PC-3 (cell line): ENCODE results near the gene OTOF. TPM values are rescaled to one million over a fixed set of nuclear protein-coding genes. Genes with fewer than 3 reads are reported as not detected.

Source experiments
- ATAC-seq: fragments of 200-7000 bp; cut with Tn5 transposase; 2 replicates; pipeline ENCODE4 v1.9.1; 2020; ENCODE audit warnings: mild to moderate bottlenecking, moderate library complexity
- BruUV-seq: library from RNA; stranded (reverse); fragments of 400-500 nt; replicated peaks from 2 replicates; lab custom pipeline; 2021; lab: Mats Ljungman, UMichigan
- CTCF ChIA-PET: fragments of 300-600 bp; sonication (Branson Sonifier 250); formaldehyde crosslinking; loops from one replicate; lab custom pipeline; 2022; ENCODE audit warnings: antibody characterized with exemption; lab: Charles Lee
- POLR2A ChIA-PET: fragments of 300-600 bp; sonication (Branson Sonifier 250); formaldehyde crosslinking; loops from one replicate; lab custom pipeline; 2022; ENCODE audit warnings: antibody characterized with exemption; ENCODE audit not compliant: unreplicated experiment; lab: Charles Lee
- DNase-seq: peaks from one replicate; pipeline ENCODE4 v3.0.0-alpha.2; 2015
- H2AFZ ChIP-seq: fragments of 300-600 bp; sonication (generic); 2 replicates; pipeline ENCODE4 v1.6.0; 2016; ENCODE audit warnings: antibody characterized with exemption, low read length
- H3F3A ChIP-seq: fragments of 300-600 bp; sonication (generic); one replicate; pipeline ENCODE4 v1.6.0; 2017; ENCODE audit warnings: antibody characterized with exemption, low read length, control low read depth, mild to moderate bottlenecking; ENCODE audit not compliant: unreplicated experiment
- H3K27ac ChIP-seq: fragments of 300-600 bp; sonication (generic); 2 replicates; pipeline ENCODE4 v1.5.1; 2016; ENCODE audit warnings: mild to moderate bottlenecking, low read length
- H3K27me3 ChIP-seq: fragments of 300-600 bp; sonication (generic); 2 replicates; pipeline ENCODE4 v1.6.1; 2016; ENCODE audit warnings: low read length, mixed read lengths
- H3K36me3 ChIP-seq: fragments of 300-600 bp; sonication (generic); 2 replicates; pipeline ENCODE4 v1.6.1; 2016; ENCODE audit warnings: low read depth, mixed run types, low read length, mixed read lengths
- H3K4me1 ChIP-seq: fragments of 300-600 bp; sonication (generic); 2 replicates; pipeline ENCODE4 v1.5.1; 2016; ENCODE audit warnings: low read length; ENCODE audit not compliant: insufficient read depth
- H3K4me2 ChIP-seq: fragments of 300-600 bp; sonication (generic); 2 replicates; pipeline ENCODE4 v1.6.0; 2016; ENCODE audit warnings: low read length
- H3K4me3 ChIP-seq: fragments of 300-600 bp; sonication (generic); 2 replicates; pipeline ENCODE4 v1.5.1; 2016; ENCODE audit warnings: mild to moderate bottlenecking, low read length, mixed read lengths
- H3K79me2 ChIP-seq: fragments of 300-600 bp; sonication (generic); 2 replicates; pipeline ENCODE4 v1.6.1; 2017; ENCODE audit warnings: low read length, mixed read lengths
- H3K9ac ChIP-seq: fragments of 300-600 bp; sonication (generic); 2 replicates; pipeline ENCODE4 v1.6.0; 2016; ENCODE audit warnings: mild to moderate bottlenecking, low read length
- H3K9me2 ChIP-seq: fragments of 300-600 bp; sonication (generic); replicated peaks from 2 replicates; pipeline ENCODE4 v1.6.1; 2016; ENCODE audit warnings: mixed run types, low read length, mixed read lengths
- H3K9me3 ChIP-seq: fragments of 300-600 bp; sonication (generic); 2 replicates; pipeline ENCODE4 v1.6.1; 2016; ENCODE audit warnings: low read length, mixed read lengths
- H4K20me1 ChIP-seq: fragments of 300-600 bp; sonication (generic); 2 replicates; pipeline ENCODE4 v1.6.1; 2016; ENCODE audit warnings: low read length, mixed read lengths
- CTCF ChIP-seq: fragments of 300-600 bp; sonication (generic); conservative IDR thresholded peaks from 2 replicates; pipeline ENCODE4 v1.5.1; 2017; ENCODE audit warnings: antibody characterized with exemption, low read depth, mild to moderate bottlenecking, low read length
- EZH2 ChIP-seq: fragments of 300-600 bp; sonication (generic); IDR thresholded peaks from one replicate; pipeline ENCODE4 v1.6.1; 2017; ENCODE audit warnings: antibody characterized with exemption, mild to moderate bottlenecking, low read length; ENCODE audit not compliant: unreplicated experiment
- EZH2phosphoT487 ChIP-seq: fragments of 300-600 bp; sonication (generic); IDR thresholded peaks from 2 replicates; pipeline ENCODE4 v1.6.1; 2018; ENCODE audit warnings: mild to moderate bottlenecking, antibody characterized with exemption, low read length, borderline replicate concordance
- intact Hi-C: fragments of 100-400 bp; cut with micrococcal nuclease; formaldehyde crosslinking; loops from 2 replicates; pipeline ENCODE4 v1.9.0; 2023
- total RNA-seq: library from RNA; depleted of rRNA; stranded (reverse); fragments of >200 nt; gene quantifications from 2 replicates; pipeline ENCODE4 v1.2.3, GENCODE V29; 2014

The OTOF gene
- total RNA-seq, 1 experiment from 2014 or later: not detected

GRCh38 chr2:26444236-26444635 lies 33.7 kb downstream of the OTOF start:
- Histone ChIP-seq H3F3A (no peaks in the 10 kb centered on the region), H4K20me1 (no peaks in the 10 kb centered on the region), H3K4me2 (no peak overlapping the region), H3K36me3 (no peaks in the 10 kb centered on the region), H3K4me3 (no peak overlapping the region), H3K9me3 (no peaks in the 10 kb centered on the region), H3K27me3 (no peaks in the 10 kb centered on the region), H3K9ac (no peak overlapping the region), H3K4me1 (no peaks in the 10 kb centered on the region), H3K9me2 (no peaks in the 10 kb centered on the region), H2AFZ (no peak overlapping the region), H3K79me2 (no peaks in the 10 kb centered on the region), H3K27ac (no peak overlapping the region)
- POLR2A ChIA-PET: no interaction called here
- BruUV-seq: no TSS peak
- CTCF ChIA-PET: no interaction called here
- intact Hi-C loops: no loop called here
- ATAC-seq: no peak
- DNase-seq: no peak
- TF ChIP-seq EZH2phosphoT487 (no peak), CTCF (no peak), EZH2 (no peak)

- Histone ChIP-seq H3K9me3 (no peaks in the 10 kb centered on the region), H3K4me2 (no peak overlapping the region), H3K36me3 (no peaks in the 10 kb centered on the region), H3K27me3 (no peaks in the 10 kb centered on the region), H3K4me3 (no peak overlapping the region), H3K9ac (no peak overlapping the region), H2AFZ (no peak overlapping the region), H3K79me2 (no peaks in the 10 kb centered on the region), H3K9me2 (no peaks in the 10 kb centered on the region), H3F3A (no peaks in the 10 kb centered on the region), H3K27ac (no peak overlapping the region), H3K4me1 (no peaks in the 10 kb centered on the region), H4K20me1 (no peaks in the 10 kb centered on the region)
- no peak for ATAC-seq
- no TSS peak for BruUV-seq
- intact Hi-C loops: no loop called here
- CTCF ChIA-PET: no interaction called here
- POLR2A ChIA-PET: no interaction called here
- TF ChIP-seq EZH2 (no peak), EZH2phosphoT487 (no peak), CTCF (no peak)
- DNase-seq: no peak
Measured at GRCh38 chr2:26442707-26443106, 35.2 kb downstream of the OTOF start.

DNA sequence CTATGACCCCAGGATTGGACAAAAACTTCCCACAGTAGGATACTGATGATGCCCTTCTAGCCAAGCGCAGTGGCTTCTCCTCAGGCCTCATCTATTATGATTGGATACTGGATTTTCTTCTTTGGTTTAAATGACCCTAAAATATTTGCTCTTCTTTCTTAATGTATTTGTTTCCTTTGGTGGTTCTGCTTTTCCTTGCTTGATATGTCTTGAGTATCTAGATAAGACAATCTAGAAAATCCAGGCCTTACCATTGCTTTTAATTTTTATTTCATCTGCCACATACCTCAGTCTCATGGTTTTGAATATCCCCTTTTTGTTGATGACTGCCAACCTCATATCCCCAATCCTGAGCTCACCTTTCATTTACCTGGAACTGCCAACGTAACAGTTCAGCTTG lies 35.6 kb downstream of the OTOF start:
- no peaks in the 10 kb centered on the region for H3K9me3 ChIP-seq
- no peaks in the 10 kb centered on the region for H3K36me3 ChIP-seq
- ATAC-seq: no peak
- no peaks in the 10 kb centered on the region for H3F3A ChIP-seq
- H3K4me1 ChIP-seq: no peaks in the 10 kb centered on the region
- BruUV-seq: no TSS peak
- no peak overlapping the region for H3K27ac ChIP-seq
- no peaks in the 10 kb centered on the region for H3K9me2 ChIP-seq
- ChIA-PET POLR2A (no interaction called here), CTCF (no interaction called here)
- H3K79me2 ChIP-seq: no peaks in the 10 kb centered on the region
- H3K4me3 ChIP-seq: no peak overlapping the region
- no peaks in the 10 kb centered on the region for H3K27me3 ChIP-seq
- intact Hi-C loops: no loop called here
- no peaks in the 10 kb centered on the region for H4K20me1 ChIP-seq
- no peak for TF ChIP-seq EZH2phosphoT487
- TF ChIP-seq CTCF: no peak
- no peak for TF ChIP-seq EZH2
- no peak overlapping the region for H3K9ac ChIP-seq
- H2AFZ ChIP-seq: no peak overlapping the region
- DNase-seq: no peak
- no peak overlapping the region for H3K4me2 ChIP-seq
